ENCODE measurements around the gene MOB3A. TPM values are rescaled to one million over a fixed set of nuclear protein-coding genes. Genes with fewer than 3 reads are reported as not detected.
A peak's percentile ranks its signal among the peaks of the same experiment; 100 is the strongest.

MOB3A gene
- total and polyA plus RNA-seq, 10 of the 15 experiments (the other 5 are each of a cell fraction or from before 2014, with no cell fraction given) = 7.5 to 229 (median 79.4) TPM

DNA sequence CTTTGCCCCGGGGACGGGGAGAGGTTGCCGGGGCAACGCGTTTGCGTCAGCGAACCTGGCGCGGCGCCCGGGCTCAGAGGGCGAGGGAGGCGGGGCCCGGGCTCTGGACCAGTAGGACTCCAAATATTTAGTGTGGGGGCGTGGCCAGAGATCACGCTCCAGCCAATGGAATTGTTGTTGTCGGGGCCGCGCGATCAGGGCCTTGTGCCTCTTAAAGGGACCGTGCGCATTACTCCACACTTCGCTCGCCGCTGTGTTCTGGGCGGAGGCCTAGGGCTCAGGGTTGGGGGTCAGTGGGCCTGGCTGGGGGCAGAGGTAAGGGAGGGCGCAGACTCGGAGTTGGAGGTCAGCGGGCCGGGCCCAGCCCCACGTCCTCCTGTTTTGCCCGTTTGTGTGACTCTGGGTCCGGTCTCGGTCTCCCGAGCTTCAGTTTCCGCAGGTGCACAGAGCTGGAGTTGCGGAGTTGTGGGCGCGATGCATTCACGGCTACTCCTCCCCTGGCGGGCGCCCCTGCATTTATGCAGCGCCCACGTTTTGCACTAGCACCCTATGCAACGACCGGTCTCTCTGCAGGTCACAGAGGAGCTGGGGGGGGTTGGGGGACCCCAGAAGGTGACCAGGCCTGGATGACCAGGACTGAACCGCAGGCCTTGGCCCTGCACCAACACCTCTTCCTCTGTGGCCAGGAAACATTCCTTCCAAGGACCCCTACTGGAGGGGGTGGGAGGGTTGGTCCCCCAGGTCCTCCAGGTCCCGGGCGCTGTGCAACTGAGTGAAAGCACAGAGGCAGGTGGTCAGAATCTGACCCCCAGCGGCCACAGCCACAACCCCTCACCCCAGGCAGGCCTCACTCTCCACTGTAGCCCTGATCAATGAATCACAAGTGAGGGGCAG is 34.4 kb downstream of the MOB3A start (continued):
- TF ChIP-seq ZBTB40 (IDR thresholded peaks at IDR 0.05; ENCODE audit: borderline replicate concordance) = no peak
- no peak for TF ChIP-seq SIX5 (IDR thresholded peaks at IDR 0.05; ENCODE audit: low read depth, low read length, severe bottlenecking)
- TF ChIP-seq IKZF1 (conservative IDR thresholded peaks at IDR 0.05) = no peak; the same call in 1 of the 2 replicates
- TF ChIP-seq USF2 (IDR thresholded peaks at IDR 0.05; ENCODE audit: borderline replicate concordance, low read depth, low read length) = no peak
- TF ChIP-seq CTCF (IDR thresholded peaks at IDR 0.05 in 2 of 3, conservative IDR thresholded peaks at IDR 0.05 in 1 of 3; ENCODE audit: control insufficient read depth in 2 of 3, extremely low read depth in 1 of 3, insufficient read depth in 1 of 3, low read depth in 3 of 3, low read length in 3 of 3) = peak in 2 of 3 experiments; percentile 20 to 51; a peak in 4 of 6 replicates
- no peak for TF ChIP-seq SUZ12 (IDR thresholded peaks at IDR 0.05; ENCODE audit: unreplicated experiment)
- TF ChIP-seq TCF12 (IDR thresholded peaks at IDR 0.05; ENCODE audit: low read depth, low read length) = no peak
- no peak for TF ChIP-seq RELA (IDR thresholded peaks at IDR 0.05; ENCODE audit: borderline replicate concordance, partially characterized antibody)
- TF ChIP-seq MEF2B (IDR thresholded peaks at IDR 0.05; ENCODE audit: partially characterized antibody, poor library complexity, severe bottlenecking) = no peak
- no peak for TF ChIP-seq YBX1 (IDR thresholded peaks at IDR 0.05)
- TF ChIP-seq SMC3 (IDR thresholded peaks at IDR 0.05; ENCODE audit: borderline replicate concordance, low read length) = peak; percentile 33; the same call in 1 of the 2 replicates
- TF ChIP-seq CHD4 (IDR thresholded peaks at IDR 0.05) = no peak
- no peak; the same call in 1 of the 2 replicates for TF ChIP-seq GATAD2B (conservative IDR thresholded peaks at IDR 0.05; ENCODE audit: low read depth)
- TF ChIP-seq SPI1 (IDR thresholded peaks at IDR 0.05; ENCODE audit: borderline replicate concordance, insufficient read depth, low read depth, low read length) = no peak
- TF ChIP-seq WRNIP1 (IDR thresholded peaks at IDR 0.05; ENCODE audit: borderline replicate concordance, low read depth, low read length) = no peak

All from GM12878 (cell line).